Measurements from ENCODE around the gene NAT8L.

NAT8L gene

DNA sequence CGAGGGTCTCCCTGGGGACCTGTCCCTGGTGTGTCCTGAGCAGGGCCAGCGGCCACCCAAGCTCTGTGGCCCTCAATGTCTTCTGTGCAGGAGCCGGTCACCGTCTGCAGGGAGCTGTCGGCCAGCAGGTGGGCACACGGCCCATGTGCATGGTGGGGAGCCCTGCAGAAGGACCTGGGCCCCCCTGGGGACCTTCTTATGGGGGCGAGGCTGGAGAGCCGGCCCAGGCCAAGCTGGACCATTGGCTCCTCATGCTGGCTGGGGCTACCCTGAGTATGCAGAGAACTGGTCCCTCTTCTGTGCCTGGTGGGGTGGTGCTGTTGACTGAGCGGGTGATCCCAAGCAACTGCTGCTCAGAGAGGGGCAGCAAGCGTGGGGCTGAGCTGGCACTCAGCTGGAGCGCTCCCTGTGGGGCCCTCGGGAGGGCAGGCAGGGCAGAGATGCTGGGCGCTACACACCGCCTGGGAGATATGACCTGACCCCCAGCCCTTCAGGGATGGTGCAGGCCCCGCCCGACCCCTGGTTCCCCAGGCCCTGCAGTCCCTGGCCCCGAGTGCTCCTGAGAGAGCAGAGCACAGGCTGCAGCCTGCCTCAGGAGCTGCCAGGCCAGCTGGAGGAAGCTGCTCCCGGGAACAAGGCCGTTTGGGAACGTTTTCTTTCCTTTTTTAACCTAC lies 14.8 kb downstream of the NAT8L start:
- no peaks in the 10 kb centered on the region for H3K36me3 ChIP-seq
- H3K9me3 ChIP-seq: no peaks in the 10 kb centered on the region
- H3K4me1 ChIP-seq: peaks cover 8% of the 10 kb centered on the region
- H3K27me3 ChIP-seq: no peaks in the 10 kb centered on the region
- no peak overlapping the region for H3K4me3 ChIP-seq (ENCODE audit: low read depth, low read length)
- no peak for TF ChIP-seq CTCF (IDR thresholded peaks at IDR 0.05; ENCODE audit: low read depth, low read length)
- DNase-seq: no peak

DNA sequence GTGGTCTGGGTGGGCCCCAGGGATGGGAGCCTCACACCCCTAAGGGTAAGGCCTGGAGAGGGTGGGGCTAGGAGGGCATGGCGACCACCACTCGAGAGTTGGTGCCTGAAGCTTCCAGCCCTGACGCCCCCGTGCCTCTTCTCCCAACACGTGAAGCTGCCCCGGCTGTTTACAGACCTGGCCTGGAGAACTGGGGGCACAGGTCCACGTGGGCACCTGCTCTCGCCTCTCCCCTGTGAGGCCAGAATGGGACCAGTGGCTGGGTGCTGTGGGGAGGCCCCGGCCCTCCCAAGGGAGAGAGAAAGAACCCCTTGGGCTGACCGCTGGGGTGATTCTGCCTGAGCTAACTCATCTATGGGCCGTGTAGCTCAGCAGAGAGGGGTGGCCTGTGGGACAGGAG lies 15.5 kb downstream of the NAT8L start:
- Histone ChIP-seq H3K27me3 (no peaks in the 10 kb centered on the region), H3K9me3 (no peaks in the 10 kb centered on the region), H3K4me1 (peaks cover 8% of the 10 kb centered on the region), H3K4me3 (ENCODE audit: low read depth, low read length) (no peak overlapping the region), H3K36me3 (no peaks in the 10 kb centered on the region)
- DNase-seq: no peak
- no peak for TF ChIP-seq CTCF (IDR thresholded peaks at IDR 0.05; ENCODE audit: low read depth, low read length)

- H3K4me1 ChIP-seq: peaks cover 8% of the 10 kb centered on the region
- TF ChIP-seq CTCF (IDR thresholded peaks at IDR 0.05; ENCODE audit: low read depth, low read length): no peak
- no peaks in the 10 kb centered on the region for H3K9me3 ChIP-seq
- H3K36me3 ChIP-seq: no peaks in the 10 kb centered on the region
- no peaks in the 10 kb centered on the region for H3K27me3 ChIP-seq
- no peak for DNase-seq
- H3K4me3 ChIP-seq (ENCODE audit: low read depth, low read length): no peak overlapping the region
Measured at GRCh38 chr4:2075171-2075986, 16.3 kb downstream of the NAT8L start.

GRCh38 chr4:2075987-2076907 lies 17.1 kb downstream of the NAT8L start:
- Histone ChIP-seq H3K27me3 (no peaks in the 10 kb centered on the region), H3K36me3 (no peaks in the 10 kb centered on the region), H3K9me3 (no peaks in the 10 kb centered on the region), H3K4me1 (peaks cover 8% of the 10 kb centered on the region), H3K4me3 (ENCODE audit: low read depth, low read length) (no peak overlapping the region)
- DNase-seq: no peak
- TF ChIP-seq CTCF (IDR thresholded peaks at IDR 0.05; ENCODE audit: low read depth, low read length): no peak

DNA sequence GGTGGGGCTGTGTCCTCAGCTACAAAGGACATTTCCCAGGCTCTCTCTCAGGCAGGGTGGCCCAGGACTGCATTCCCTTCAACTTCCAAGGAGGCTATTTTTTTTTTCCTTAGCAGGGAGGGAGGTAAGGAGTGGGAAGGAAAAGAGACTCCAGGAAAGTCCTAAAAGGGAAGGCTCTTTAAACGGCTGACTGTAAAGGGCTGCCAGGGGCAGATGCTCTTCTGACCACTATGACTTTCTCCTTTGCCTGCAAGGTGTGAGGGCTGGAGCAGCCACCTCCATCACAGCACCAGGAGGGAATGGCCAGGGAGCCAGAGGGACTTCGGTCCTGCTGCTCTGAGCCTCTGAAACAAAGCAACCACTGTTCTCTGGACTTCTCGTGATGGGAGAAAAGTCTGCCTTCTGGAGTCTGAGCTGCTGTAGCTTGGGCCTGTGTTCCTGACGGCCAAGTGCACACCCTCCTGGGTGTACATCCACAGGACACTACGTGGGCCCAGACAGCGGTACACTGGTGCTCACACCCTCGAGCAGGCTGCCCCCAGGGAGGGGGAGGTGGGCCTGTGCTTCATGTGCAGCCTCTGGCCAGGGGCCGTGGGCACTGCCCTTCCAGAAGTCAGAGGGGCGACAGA lies 17.9 kb downstream of the NAT8L start:
- Histone ChIP-seq H3K36me3 (no peaks in the 10 kb centered on the region), H3K4me1 (peaks cover under 1% of the 10 kb centered on the region; the same call in 1 of the 2 replicates), H3K9me3 (no peaks in the 10 kb centered on the region), H3K4me3 (ENCODE audit: low read depth, low read length) (no peak overlapping the region), H3K27me3 (no peaks in the 10 kb centered on the region)
- DNase-seq: no peak
- TF ChIP-seq CTCF (IDR thresholded peaks at IDR 0.05; ENCODE audit: low read depth, low read length): no peak
